Measurements from ENCODE around the gene CTSC.
A peak's percentile ranks its signal among the peaks of the same experiment; 100 is the strongest.

CTSC gene

DNA sequence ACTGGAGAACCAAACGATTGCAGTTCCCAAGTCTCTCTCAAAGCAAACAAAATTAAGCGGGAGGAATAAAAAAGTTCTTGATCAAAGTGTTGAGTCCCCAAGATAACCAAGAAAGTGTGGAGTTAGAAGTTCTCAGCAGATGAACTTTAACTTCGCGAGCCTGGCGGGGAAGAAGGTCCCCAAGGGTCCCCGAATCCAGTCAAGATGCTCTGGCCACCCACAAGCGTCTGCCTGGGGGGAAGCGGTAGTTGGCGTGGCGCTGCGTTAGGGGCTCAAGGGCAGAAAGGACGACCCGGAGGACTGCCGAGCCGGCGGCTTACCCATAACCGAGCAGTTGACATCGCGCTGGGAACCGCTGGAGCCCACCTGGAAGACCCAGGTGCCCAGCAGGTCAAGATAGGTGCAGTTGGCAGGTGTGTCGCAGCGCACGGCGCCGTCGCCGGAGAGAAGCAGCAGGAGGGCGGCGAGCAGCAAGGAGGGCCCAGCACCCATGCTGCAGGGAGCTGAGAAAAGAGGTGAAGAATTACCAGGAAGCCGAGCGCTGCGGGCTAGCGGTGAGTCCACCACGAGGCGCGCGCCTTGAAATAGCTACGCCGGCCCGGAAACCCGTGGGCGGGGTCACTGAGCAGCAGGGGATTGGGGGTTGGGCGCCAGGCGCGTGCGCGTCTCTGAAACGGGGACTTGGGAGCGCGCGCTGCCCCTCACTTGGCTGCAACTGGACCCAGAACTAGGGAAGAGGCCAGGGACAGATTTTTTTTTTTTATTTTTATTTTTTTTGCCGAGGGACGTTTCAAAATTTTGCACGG, at the start of gene CTSC:
Gene CTSC (minus strand): TSS at position 556 of the 806 bp plus-strand sequence. CDS start 64 bp downstream, at position 492.
- no peak for DNase-seq (ENCODE audit: low read depth)

DNA sequence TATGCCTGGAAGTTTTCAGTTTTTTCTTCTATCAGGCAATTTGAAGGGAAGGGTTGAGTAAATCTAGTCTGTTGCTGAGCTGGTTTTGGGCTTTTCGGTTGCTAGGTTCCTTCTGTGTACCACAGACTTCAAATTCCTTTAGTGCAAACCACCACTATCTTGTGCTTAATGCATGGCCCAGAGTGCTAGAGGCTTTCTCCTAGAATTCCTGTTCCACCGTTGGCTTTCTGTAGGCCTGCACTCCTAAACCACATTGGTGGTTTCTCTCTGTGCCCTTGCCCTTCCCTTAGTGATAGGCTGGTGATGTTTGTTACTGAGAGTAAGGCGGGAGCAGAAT, 47.1 kb upstream of the CTSC start:
- DNase-seq (ENCODE audit: low read depth) = no peak

DNA sequence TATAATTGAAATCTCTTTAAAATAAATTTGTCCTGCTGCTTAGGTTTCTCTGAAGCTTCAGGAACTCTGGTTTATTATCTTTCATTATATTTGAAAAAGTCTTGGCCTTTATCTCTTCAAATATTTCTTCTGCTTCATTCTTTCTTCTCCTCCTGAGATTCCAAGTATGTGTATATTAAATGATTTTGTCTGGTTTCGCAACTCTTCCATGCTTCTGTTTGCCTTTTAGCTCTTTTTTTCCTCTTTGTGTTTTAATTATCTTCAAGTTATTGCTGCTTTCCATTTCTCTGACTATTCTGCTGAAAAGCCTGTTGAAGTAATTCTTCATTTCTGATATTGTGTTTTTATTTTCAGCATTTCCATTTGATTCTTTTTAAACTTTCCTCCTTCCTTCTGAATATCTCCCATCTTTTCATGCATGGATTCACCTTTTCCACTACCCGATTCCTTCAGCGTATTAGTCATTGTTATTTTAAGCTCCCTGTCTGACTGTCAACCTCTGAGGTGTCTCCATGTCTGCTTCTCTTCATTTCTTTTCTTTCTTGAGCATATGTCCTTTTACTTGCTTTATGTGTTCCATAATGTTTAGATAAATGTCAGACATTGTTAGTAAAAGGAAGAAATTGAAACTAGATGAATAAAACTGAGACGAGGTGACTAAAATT, 46.6 kb upstream of the CTSC start:
- DNase-seq (ENCODE audit: low read depth) = peak; percentile 10

DNA sequence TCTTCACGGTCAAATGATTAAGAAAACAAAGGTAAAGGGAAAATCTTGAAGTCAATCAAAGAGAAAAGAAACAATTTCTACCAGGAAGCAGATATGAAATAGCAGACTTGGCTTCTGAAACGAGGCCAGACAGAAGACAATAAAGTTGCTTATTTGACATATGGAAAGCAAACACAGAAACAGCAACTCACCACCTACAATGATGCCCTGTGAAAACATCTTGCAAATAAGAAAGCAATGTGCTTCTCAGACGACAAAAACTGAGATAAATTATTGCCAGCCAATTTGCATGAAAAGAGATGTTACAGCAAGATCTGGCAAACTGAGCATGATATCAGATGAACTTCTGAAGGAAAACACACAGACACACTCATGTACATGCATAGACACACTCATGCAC, 45.9 kb upstream of the CTSC start:
- DNase-seq (ENCODE audit: low read depth) = no peak

DNA sequence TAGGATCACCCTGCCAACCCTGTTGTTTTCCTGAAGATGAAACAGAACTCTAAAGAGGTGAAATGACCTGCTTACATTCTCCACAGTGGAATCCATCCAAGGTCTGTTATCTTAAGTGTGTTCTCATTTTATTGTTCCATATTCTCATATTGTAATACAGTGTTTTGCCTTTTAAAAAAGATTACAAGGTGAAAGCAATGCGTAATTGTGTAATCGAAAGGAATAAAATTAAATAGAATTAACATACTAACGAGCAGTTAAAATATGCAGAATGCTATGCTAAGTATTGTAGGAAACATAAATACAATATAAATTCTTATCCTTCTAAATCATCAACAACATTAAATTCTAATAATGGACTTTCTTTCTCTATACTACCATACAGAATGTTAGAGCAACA, 41.6 kb upstream of the CTSC start:
- DNase-seq (ENCODE audit: low read depth) = no peak

DNA sequence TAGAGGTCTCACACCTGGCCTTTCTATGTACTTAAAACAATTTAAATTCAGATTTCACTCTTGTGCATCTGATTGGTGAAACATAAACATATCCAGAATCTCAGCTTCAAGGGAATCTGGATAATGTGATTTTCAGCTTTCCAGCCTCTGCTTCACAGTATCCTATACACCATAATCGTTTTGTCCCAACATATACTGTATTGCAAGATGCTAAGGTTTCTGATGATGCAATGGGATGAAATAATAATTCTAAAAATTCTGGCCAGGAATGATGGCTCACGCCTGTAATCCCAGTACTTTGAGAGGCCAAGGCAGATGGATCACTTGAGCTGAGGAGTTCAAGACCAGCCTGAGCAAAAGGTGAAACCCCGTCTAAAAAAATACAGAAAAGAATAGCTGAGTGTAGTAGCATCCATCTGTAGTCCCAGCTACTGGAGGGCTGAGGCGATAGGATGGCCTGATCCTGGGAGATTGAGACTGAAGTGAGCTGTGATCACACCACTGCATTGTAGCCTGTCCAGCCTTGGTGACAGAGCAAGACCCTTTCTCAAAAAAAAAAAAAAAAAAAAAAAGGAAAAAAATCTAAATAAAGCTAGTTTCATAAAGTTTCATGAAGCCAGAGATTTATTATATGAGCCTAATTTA, 41.0 kb upstream of the CTSC start:
- DNase-seq (ENCODE audit: low read depth) = no peak

DNA sequence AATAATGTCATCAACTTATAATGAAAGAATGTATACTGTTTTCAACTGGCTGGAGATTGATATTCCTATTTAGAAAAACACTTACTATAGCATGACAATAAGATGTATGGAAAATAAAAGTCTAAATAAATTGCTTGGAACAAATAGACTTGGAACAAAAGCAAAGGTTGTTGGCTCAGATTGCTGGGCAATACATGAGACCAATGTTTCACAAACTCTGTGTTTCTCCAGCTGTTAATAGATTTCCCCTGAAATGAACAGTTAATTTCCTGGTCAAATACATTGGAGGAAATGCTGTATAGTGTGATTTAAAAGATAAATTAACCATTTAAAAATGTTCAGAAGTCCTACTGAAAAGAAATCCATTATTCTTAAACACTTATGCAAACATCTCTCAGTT, 40.1 kb upstream of the CTSC start:
- no peak for DNase-seq (ENCODE audit: low read depth)

DNA sequence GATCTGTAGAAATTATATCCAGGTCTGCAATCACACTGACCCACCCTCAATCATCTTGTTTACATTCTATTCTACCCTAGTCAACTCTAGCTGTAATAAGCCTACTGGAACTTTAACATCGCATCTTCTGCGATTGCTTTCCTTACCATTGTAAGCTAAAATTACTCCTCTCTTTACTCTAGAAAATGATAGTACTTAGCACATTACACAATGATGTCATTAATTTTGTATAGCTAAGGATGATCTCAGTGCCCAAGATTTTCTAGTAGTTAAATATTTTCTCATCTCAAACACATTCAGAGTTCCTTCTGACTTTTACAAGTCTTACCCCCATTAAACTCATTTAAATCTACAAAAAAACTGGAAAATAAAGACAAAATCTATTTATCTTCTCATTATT, 39.6 kb upstream of the CTSC start:
- no peak for DNase-seq (ENCODE audit: low read depth)

DNA sequence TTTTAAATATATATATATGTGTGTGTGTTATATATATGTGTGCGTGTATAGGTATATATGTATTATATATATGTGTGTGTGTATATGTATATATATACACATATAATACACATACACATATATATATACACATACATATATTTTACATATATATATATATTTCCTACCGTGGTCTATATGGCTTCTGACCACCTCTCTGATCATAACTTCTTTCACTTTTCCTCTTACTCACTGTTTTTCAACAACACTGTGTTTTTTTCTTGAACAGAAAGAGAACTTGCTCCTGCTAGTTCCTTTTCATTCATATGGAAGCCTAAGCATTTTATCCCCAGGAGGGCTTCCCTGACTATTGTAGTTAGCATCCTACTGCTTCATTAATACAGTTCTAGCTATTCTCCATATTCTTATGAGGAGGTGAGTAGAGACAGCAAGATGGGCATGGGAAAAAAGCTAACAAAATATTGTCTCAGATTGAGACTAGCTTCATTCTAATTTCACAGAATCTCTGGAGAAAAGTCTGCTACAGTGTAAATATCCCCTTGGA, 38.5 kb upstream of the CTSC start:
- no peak for DNase-seq (ENCODE audit: low read depth)

DNA sequence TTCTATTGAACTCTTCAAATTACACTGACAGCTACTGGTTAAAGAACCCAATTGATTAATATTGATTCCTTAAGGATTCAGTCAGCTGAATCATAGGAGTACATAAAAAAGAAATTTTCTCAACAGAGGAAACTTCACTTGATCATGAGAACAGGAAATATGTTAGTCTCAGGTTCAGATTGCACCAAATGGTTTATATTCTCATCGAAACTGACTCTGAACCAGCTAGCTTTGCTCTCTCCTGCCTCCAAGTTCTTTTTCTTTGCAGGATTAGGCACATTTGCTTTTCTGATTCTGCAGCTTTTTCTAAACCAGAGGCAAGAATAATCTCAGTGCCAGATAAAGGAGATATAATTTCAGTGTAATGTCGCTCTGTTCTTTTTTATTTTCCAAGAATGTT, 33.2 kb upstream of the CTSC start:
- no peak for DNase-seq (ENCODE audit: low read depth)

DNA sequence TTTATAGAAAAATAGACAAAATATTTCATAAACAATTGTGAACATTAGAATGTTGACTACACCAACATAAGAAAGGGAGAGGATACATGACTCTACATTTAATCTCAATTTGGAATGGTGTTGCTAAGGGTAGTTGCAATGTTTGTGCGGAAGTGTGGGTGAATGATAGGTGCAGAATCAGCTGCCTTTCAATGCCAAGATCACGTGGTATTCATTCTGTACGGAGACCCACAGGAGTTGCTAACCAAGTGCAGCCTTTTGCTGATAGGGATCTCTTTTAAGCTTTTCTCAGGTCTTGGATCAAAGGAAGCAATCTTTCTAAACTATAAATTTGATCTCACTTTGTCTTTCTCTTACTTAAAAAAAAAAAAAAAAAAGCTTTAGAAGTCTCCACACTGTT, 29.8 kb upstream of the CTSC start:
- no peak for DNase-seq (ENCODE audit: low read depth)

DNA sequence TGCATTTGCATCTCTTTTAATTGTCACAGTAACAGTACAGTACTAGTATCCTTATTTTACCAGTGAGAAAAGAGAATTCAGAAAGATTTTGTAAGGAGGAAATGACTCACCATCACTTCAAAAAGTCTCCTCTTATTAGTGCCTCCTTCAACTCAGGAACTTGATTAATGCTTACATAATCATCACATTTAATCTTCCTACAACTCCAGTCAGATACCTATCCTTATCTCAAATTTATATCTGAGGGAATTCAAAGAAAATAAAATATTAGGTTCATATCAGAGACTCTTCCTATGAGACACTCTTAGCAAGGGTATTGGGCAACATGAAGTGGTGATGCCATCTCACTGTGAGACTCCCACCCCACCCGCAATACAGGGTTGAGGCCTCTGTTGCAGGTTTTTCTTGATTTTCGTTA, 26.1 kb upstream of the CTSC start:
- no peak for DNase-seq (ENCODE audit: low read depth)

DNA sequence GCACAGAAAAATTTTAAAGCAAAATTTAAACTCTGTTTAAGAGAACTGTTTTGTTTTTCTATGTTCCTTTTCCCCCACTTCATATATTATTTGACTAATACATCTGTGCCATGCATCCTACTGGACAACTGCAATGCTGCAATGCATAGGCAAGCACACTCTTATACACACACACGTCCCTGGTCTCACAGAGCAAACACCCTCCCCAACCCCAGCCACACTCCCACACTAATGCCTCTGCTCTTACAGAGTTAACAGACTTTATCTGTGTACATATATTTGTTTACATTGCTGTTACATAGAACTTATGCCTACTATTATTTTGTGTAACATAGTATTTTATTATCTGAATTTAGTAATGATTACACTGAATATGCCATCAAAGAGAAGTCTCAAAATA, 25.5 kb upstream of the CTSC start:
- no peak for DNase-seq (ENCODE audit: low read depth)

DNA sequence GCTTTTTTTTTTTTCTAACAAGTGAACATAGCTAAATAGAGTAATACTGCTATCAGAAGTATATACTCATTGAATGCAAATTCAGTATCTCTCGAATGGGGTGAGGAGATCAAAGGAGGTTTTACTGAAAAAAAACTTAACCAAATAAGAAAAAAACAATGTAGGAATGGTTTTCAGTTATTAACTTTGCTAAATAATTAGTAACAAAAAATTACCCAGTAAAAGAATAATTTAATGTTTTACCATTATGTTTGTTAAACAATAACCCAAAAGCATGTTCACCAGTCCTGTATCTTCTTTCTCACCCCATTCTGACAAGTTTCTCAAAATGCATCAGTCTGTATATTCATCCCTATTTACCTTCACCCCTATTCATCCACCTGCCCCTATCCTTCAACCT, 22.6 kb upstream of the CTSC start:
- DNase-seq (ENCODE audit: low read depth) = no peak

DNA sequence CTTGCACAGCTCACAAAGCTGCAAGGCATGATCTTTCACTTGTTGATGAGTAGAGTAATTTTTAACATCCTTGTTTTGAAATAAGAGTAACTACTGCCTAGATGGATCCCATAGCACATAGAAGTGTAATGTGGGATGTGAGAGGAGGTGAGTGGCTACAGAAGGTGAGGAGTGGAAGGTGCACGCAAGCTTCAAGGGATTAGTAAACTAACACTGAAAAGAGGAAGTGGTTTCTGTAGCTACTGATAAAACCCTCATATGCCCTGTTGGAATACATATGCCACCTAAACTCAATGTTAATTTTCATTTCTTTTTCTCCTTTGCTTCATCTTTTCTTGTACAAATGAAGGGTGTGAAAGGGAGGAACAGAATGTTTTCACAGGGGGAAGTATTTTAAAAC, 22.0 kb upstream of the CTSC start:
- no peak for DNase-seq (ENCODE audit: low read depth)

DNA sequence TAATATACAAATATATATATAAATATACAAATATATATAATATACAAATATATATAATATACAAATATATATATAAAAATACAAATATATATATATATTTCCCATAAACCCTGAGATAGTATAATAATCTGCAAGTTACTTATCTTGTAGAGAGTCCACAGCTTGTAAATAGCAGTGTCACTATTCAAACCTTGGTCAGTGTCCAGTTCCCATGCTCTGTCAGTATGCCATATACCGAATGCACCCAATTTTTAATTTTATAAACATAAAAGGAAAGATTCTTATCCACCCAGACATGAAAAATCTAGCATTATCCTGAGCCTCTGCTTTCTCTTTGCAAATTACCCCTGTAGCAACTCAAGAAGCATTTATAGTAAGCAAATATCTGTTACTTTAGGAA, 21.6 kb upstream of the CTSC start:
- no peak for DNase-seq (ENCODE audit: low read depth)

DNA sequence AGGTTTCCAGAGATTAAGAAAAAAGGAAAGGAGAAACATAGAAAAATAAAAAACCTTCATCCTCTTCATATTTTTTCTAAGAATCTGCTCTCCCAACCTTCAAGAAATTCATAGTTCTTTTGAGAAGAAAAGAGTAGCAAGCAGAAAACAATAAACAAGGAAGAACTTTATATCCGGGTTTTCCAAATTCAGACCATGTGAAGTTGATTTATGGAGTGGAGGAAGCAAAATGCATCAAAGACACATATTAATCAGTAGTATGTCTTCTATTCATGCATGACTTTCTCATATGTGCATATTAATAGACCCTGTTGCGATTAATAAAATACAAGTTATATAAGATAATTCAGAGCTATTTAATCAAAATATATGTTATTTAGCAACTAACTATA, 20.5 kb upstream of the CTSC start:
- DNase-seq (ENCODE audit: low read depth) = no peak

DNA sequence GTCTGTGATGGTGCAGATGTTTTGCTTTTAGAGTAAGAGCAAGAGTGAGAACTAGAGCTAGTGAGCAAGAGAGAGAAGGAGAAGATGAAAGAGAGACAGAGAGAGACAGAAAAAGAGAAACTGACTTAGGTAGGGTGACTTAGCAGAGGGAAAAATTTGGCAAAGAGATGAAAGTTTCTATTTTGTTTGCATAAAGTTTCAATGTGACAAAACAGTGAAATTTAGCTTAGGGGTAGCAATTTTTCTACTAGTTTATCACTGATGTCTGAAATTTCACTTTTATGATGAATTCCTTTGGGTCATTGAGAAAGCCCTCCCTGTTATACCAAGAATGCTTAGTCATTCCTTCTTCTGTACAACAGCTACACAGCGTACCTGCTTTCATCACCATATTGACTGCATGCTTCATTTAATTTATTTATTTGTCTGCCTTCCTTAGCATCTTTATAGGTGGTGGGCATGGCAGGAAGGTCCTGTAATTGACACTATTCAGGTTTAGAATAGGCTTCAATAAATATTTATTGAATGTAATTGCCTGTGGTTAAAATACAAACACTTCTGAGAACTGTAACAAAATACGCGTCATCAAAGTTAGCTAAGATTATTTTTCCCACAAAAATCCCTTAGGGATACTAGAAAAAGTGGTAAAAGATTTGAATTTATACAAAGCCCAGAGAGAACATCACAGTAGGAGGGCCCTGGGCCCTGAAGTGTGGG, 19.9 kb upstream of the CTSC start:
- DNase-seq (ENCODE audit: low read depth) = no peak

DNA sequence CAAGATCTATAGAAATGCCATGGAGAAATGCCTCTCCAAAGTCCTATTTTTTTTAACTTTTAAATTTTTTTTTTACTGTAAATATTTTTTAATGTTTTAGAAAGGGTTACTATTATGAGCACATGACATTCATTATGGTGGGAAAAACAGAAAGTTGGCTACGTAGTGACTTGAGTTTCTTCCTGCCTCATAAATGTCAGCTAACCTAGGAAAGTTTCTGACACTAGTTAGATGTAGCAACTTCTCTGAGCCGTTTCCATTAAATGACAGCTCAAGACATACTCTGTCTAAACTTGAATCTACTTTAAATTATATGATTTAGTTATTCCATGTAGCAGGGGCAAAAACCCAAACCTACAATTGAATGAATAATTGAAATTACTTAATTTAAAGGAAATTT, 18.4 kb upstream of the CTSC start:
- DNase-seq (ENCODE audit: low read depth) = no peak

DNA sequence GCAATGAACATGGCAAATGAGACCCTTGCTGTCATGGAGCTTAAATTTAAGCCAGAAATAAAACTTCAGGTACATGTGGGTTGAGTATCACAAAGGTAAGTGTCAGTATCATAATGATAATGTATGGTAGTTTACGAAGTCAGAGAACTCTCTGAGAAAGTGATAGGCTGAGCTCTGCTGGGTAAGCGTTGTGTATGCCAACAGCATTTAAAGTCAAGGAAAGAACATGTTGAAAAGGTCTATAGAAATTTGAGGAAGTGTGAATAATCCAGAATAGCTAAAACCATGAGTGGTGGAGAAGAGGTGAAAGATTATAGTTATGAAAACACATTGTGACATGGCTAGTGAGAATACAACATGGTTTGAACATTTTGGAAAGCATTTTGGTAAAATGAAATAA, 17.4 kb upstream of the CTSC start:
- DNase-seq (ENCODE audit: low read depth) = no peak

DNA sequence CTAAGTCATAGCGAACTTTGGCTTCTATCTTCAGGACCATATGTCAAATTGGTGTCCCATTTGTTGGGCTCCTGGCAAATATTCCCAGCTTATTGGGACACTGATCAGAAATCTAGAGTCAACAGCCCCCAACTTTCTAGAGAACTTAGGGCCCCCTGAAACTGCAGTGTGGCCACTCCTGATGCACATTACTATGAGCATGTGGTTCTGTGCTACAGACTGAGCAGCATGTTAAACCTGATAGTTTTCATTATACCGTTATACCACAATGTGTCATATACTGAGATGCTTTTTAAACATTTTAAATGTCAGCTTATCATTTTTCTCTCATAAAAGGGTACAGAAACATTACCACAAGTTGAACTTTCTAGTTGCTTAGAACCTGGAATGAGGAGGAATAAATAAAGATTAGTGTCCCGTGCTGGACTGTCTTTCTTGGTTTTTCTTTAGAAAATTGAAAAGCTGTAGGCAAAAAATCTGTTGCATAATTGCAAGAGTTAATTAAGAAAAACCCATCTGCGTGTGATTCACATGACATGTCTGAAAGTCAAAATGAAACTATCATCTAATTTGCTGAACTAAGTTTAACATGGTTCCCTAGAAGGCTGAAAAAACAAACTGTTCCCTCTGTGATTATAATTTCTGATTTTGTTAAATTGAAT, 16.4 kb upstream of the CTSC start:
- DNase-seq (ENCODE audit: low read depth) = no peak

DNA sequence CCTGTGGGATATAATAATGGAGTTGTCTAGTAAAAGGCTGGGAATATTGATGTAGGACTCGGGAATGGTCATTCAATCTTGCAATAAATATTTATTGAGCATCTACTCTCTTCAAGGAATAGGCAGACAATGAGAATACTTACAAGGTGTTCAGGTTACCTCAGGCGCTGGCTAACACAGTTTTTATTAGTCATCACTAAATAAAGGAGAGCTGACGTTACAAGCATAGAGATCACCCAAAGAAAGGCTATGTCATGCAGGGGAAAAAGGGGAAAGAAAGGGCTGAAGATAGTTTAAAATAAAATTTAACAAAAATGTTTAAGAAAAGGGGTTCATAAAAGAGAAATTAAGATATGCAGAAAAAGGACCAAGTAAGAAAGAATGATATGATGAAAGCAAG, 15.8 kb upstream of the CTSC start:
- DNase-seq (ENCODE audit: low read depth) = no peak
